K562 (cell line): ENCODE measurements around the gene BST1. TPM values are rescaled to one million over a fixed set of nuclear protein-coding genes. Genes with fewer than 3 reads are reported as not detected.

Source experiments
- ARID2 ChIP-seq: fragments of 450-650 bp; IDR thresholded peaks from 2 replicates; pipeline ENCODE4 v1.6.1; 2017; ENCODE audit warnings: antibody characterized with exemption, mild to moderate bottlenecking
- CBX8 ChIP-seq: fragments of 200-600 bp; sonication (generic); IDR thresholded peaks from 2 replicates; pipeline ENCODE4 v1.6.1; 2012; ENCODE audit warnings: borderline replicate concordance, mixed run types, low read depth, mild to moderate bottlenecking, moderate library complexity, mixed read lengths, low read length, control low read depth, inconsistent platforms; ENCODE audit not compliant: poor library complexity, severe bottlenecking; ENCODE audit errors: extremely low read depth
- CREB1 ChIP-seq, 2 experiments: sonication (generic) in 1 of 2; formaldehyde crosslinking in 1 of 2; IDR thresholded peaks; 2 replicates each; pipeline versions ENCODE4 v1.6.1 to v1.8.0; 2012 to 2022; ENCODE audit warnings: inconsistent platforms in 1 of 2, mild to moderate bottlenecking in 1 of 2, missing genetic modification reagents in 1 of 2, moderate library complexity in 1 of 2
- CREM ChIP-seq: IDR thresholded peaks from 2 replicates; pipeline ENCODE4 v1.6.1; 2014; ENCODE audit warnings: antibody characterized with exemption, low read depth
- DIDO1 ChIP-seq: fragments of 450-650 bp; IDR thresholded peaks from 2 replicates; pipeline ENCODE4 v1.6.1; 2016; ENCODE audit warnings: low read depth, missing biosample characterization, missing genetic modification characterization
- E4F1 ChIP-seq: fragments of 250-450 bp; sonication (Bioruptor Pico); IDR thresholded peaks from 2 replicates; pipeline ENCODE4 v1.5.0; 2021; ENCODE audit warnings: mild to moderate bottlenecking, borderline replicate concordance
- EGR1 ChIP-seq: fragments of 450-650 bp; conservative IDR thresholded peaks from 2 replicates; pipeline ENCODE4 v1.6.1; 2017; ENCODE audit warnings: mild to moderate bottlenecking
- FOXK1 ChIP-seq: sonication (generic); formaldehyde crosslinking; IDR thresholded peaks from 2 replicates; pipeline ENCODE4 v1.8.0; 2022; ENCODE audit warnings: missing genetic modification reagents, mild to moderate bottlenecking, borderline replicate concordance
- KLF1 ChIP-seq: fragments of 450-650 bp; IDR thresholded peaks from 2 replicates; pipeline ENCODE4 v1.6.1; 2016; ENCODE audit warnings: missing genetic modification characterization, missing compliant biosample characterization
- MCM5 ChIP-seq: fragments of 450-650 bp; IDR thresholded peaks from 2 replicates; pipeline ENCODE4 v1.6.1; 2016; ENCODE audit warnings: low read depth
- NCOA6 ChIP-seq: fragments of 450-650 bp; IDR thresholded peaks from 2 replicates; pipeline ENCODE4 v1.6.1; 2017; ENCODE audit warnings: mild to moderate bottlenecking
- NEUROD1 ChIP-seq: fragments of 150-350 bp; IDR thresholded peaks from 2 replicates; pipeline ENCODE4 v1.6.1; 2014; ENCODE audit warnings: borderline replicate concordance, low read length, low read depth; ENCODE audit not compliant: partially characterized antibody
- PML ChIP-seq: IDR thresholded peaks from 2 replicates; pipeline ENCODE4 v1.6.1; 2012; ENCODE audit warnings: low read length, inconsistent platforms
- PPARD ChIP-seq: fragments of 250-450 bp; sonication (Bioruptor Pico); IDR thresholded peaks from 2 replicates; pipeline ENCODE4 v1.8.0; 2022; ENCODE audit warnings: inconsistent platforms, mild to moderate bottlenecking, moderate library complexity
- PRPF4 ChIP-seq: fragments of 200-400 bp; formaldehyde crosslinking; IDR thresholded peaks from one replicate; pipeline ENCODE4 v1.6.1; 2017; ENCODE audit warnings: low read length, low read depth, mild to moderate bottlenecking; ENCODE audit not compliant: insufficient read depth, poor library complexity, severe bottlenecking
- TEAD1 ChIP-seq, 2 experiments: fragments of 450-650 bp in 1 of 2; sonication (generic) in 1 of 2; formaldehyde crosslinking; IDR thresholded peaks; 2 replicates each; pipeline versions ENCODE4 v1.4.0 to v1.8.0; 2020 to 2022; ENCODE audit warnings: mild to moderate bottlenecking in 2 of 2, missing genetic modification reagents in 1 of 2
- TEAD4 ChIP-seq, 2 experiments: sonication (generic) in 1 of 2; formaldehyde crosslinking in 1 of 2; IDR thresholded peaks; 2 replicates each; pipeline versions ENCODE4 v1.6.1 to v1.8.0; 2012 to 2022; ENCODE audit warnings: borderline replicate concordance in 1 of 2, inconsistent platforms in 1 of 2, low read length in 1 of 2, mild to moderate bottlenecking in 1 of 2, missing genetic modification reagents in 1 of 2
- ZBTB7A ChIP-seq: IDR thresholded peaks from 2 replicates; pipeline ENCODE4 v1.6.1; 2011; ENCODE audit warnings: low read depth, mild to moderate bottlenecking, low read length, moderate library complexity, borderline replicate concordance; ENCODE audit not compliant: control insufficient read depth
- ZNF197 ChIP-seq: fragments of 200-800 bp; sonication (Bioruptor generic); IDR thresholded peaks from 2 replicates; pipeline ENCODE4 v1.6.1; 2016; ENCODE audit warnings: low read depth, missing genetic modification characterization, missing compliant biosample characterization
- ZNF3 ChIP-seq: fragments of 250-450 bp; sonication (Bioruptor Pico); IDR thresholded peaks from 2 replicates; pipeline ENCODE4 v1.5.0; 2021; ENCODE audit warnings: mild to moderate bottlenecking, moderate library complexity
- ZNF561 ChIP-seq: fragments of 450-650 bp; formaldehyde crosslinking; conservative IDR thresholded peaks from 2 replicates; pipeline ENCODE4 v1.4.0; 2020; ENCODE audit warnings: mild to moderate bottlenecking, moderate library complexity
- polyA plus RNA-seq, 8 experiments: library from polyadenylated mRNA; depleted of rRNA in 4 of 8; stranded (reverse) in 5 of 8; unstranded in 3 of 8; fragments of >200 nt; fragmentation: Nextera tagmentation in 2 of 8; fragmentation: Illumina TruSeq in 1 of 8; extraction: Ambion mirVana in 2 of 8; extraction: Trizol in 1 of 8; gene quantifications; 2 replicates each; pipeline versions ENCODE4 v1.2.1 to v1.2.3, GENCODE V29; 2011 to 2014; ENCODE audit warnings: inconsistent platforms in 1 of 8, missing spikeins in 1 of 8
- total RNA-seq, 7 experiments: library from RNA; depleted of rRNA in 6 of 7; stranded (reverse); fragments of >200 nt in 6 of 7; fragmentation: Illumina TruSeq in 2 of 7; extraction: Trizol in 2 of 7; gene quantifications; 2 replicates each; pipeline versions ENCODE4 v1.2.1 to v1.2.3, GENCODE V29; 2011 to 2021; ENCODE audit warnings: low replicate concordance in 1 of 7
- TF ChIP-seq, protein P1 (sequence below): sonication (generic); formaldehyde crosslinking; IDR thresholded peaks from 2 replicates; pipeline ENCODE4 v1.8.1; 2022; ENCODE audit warnings: missing genetic modification reagents

Gene BST1
- total and polyA plus RNA-seq, 9 of the 15 experiments (the other 6 are each of a cell fraction or from before 2014, with no cell fraction given), result 0.04 to 0.38 (median 0.07) TPM; not detected in 6

GRCh38 chr4:15681372-15682241, 21.3 kb upstream of the BST1 start, which contains the start of gene FAM200B (continued):
- TF ChIP-seq CREB1 (IDR thresholded peaks at IDR 0.05) (no peak; the same call in 1 of the 2 replicates), CREB1 (CRISPR knock-in tag; IDR thresholded peaks at IDR 0.05) (peak; percentile 55; the same call in 1 of the 2 replicates), PML (peak; percentile 85), KLF1 (tag) (no peak), PPARD (CRISPR knock-in tag) (no peak), ZNF561 (CRISPR knock-in tag) (no peak), PRPF4 (no peak), EGR1 (peak; percentile 77), ARID2 (no peak), NEUROD1 (peak; percentile 89), NCOA6 (no peak), CBX8 (no peak), CREM (peak; percentile 33; the same call in 1 of the 2 replicates), TEAD4 (IDR thresholded peaks at IDR 0.05; ENCODE audit: low read length) (no peak; the same call in none of the 2 replicates), TEAD4 (CRISPR knock-in tag; IDR thresholded peaks at IDR 0.05; ENCODE audit: borderline replicate concordance) (0 out of 2 replicates have a peak, but pooled peaks have one; percentile 65), ZNF197 (CRISPR knock-in tag) (no peak), MCM5 (no peak), ZBTB7A (no peak), FOXK1 (CRISPR knock-in tag) (no peak), DIDO1 (tag) (no peak), E4F1 (CRISPR knock-in tag) (no peak), TEAD1 (CRISPR knock-in tag; IDR thresholded peaks at IDR 0.05) (peak in 1 of 2 experiments; percentile 97; a peak in 2 of 4 replicates), ZNF3 (CRISPR knock-in tag) (no peak)
- TF ChIP-seq, protein P1, sequence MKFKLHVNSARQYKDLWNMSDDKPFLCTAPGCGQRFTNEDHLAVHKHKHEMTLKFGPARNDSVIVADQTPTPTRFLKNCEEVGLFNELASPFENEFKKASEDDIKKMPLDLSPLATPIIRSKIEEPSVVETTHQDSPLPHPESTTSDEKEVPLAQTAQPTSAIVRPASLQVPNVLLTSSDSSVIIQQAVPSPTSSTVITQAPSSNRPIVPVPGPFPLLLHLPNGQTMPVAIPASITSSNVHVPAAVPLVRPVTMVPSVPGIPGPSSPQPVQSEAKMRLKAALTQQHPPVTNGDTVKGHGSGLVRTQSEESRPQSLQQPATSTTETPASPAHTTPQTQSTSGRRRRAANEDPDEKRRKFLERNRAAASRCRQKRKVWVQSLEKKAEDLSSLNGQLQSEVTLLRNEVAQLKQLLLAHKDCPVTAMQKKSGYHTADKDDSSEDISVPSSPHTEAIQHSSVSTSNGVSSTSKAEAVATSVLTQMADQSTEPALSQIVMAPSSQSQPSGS, result no peak
